Gastrocnemius medialis (tissue), 4 donors: Measurements from ENCODE around the gene PPFIA1. TPM values are rescaled to one million over a fixed set of nuclear protein-coding genes. Genes with fewer than 3 reads are reported as not detected.

Experiments
- ATAC-seq, 2 donors: fragments of 150-250 bp; one replicate each; pipeline ENCODE4 v1.9.1; 2016
- DNase-seq, 2 donors: peaks; one replicate each; pipeline ENCODE4 v3.0.0-alpha.2; 2019
- H3K27ac ChIP-seq, 4 donors: fragments of 200-600 bp; sonication (generic); 1 replicate in 1 of 4; 2 replicates in 3 of 4; pipeline ENCODE4 v1.5.1; 2016 to 2018; ENCODE audit warnings: mild to moderate bottlenecking in 2 of 4, moderate library complexity in 1 of 4
- H3K27me3 ChIP-seq, 3 donors: fragments of 200-600 bp; sonication (generic) in 2 of 3; 1 replicate in 1 of 3; 2 replicates in 2 of 3; pipeline versions ENCODE4 v1.5.1 to v1.6.0; 2016 to 2019; ENCODE audit warnings: mild to moderate bottlenecking in 1 of 3, moderate library complexity in 1 of 3
- H3K36me3 ChIP-seq, 2 donors: fragments of 200-600 bp; sonication (generic) in 1 of 2; one replicate each; pipeline ENCODE4 v1.5.1; 2017 to 2018
- H3K4me1 ChIP-seq, 2 donors: fragments of 200-600 bp; sonication (generic) in 1 of 2; one replicate each; pipeline ENCODE4 v1.5.1; 2016 to 2017; ENCODE audit warnings: mild to moderate bottlenecking in 2 of 2
- H3K4me3 ChIP-seq, 4 donors: fragments of 200-600 bp; sonication (generic) in 3 of 4; 1 replicate in 1 of 4; 2 replicates in 3 of 4; pipeline ENCODE4 v1.5.1; 2016 to 2019; ENCODE audit warnings: mild to moderate bottlenecking in 2 of 4
- H3K9me3 ChIP-seq, 3 donors: fragments of 200-600 bp; sonication (generic) in 2 of 3; 1 replicate in 1 of 3; 2 replicates in 2 of 3; pipeline ENCODE4 v1.5.1; 2016 to 2019
- CTCF ChIP-seq, 5 experiments: fragments of 450-650 bp in 3 of 5; fragments of 200-600 bp in 2 of 5; sonication (generic) in 2 of 5; IDR thresholded peaks in 4 of 5; conservative IDR thresholded peaks in 1 of 5; 1 replicate in 4 of 5; 2 replicates in 1 of 5; pipeline ENCODE4 v1.5.1; 2016 to 2019; ENCODE audit warnings: antibody characterized with exemption in 5 of 5, mild to moderate bottlenecking in 3 of 5, moderate library complexity in 3 of 5
- POLR2A ChIP-seq, 2 donors: fragments of 450-650 bp; IDR thresholded peaks; one replicate each; pipeline ENCODE4 v1.6.1; 2017; ENCODE audit warnings: antibody characterized with exemption in 2 of 2, mild to moderate bottlenecking in 2 of 2, moderate library complexity in 2 of 2
- in situ Hi-C, 4 donors: fragments of 200-750 bp; cut with MboI; loops; one replicate each; pipeline versions ENCODE4 v1.15.0 to v1.8.0; 2017; ENCODE audit warnings: low sequenced_read_pairs in 4 of 4
- intact Hi-C: fragments of 100-400 bp; cut with DNase I; formaldehyde crosslinking; loops from one replicate; pipeline ENCODE4 v1.15.1; 2023; ENCODE audit warnings: low total_unique reads
- total RNA-seq, 4 donors: library from RNA; depleted of rRNA; stranded (reverse); fragments of >200 nt; gene quantifications; one replicate each; pipeline versions ENCODE4 v1.1.0 to v1.2.3, GENCODE V29; 2016

Gene PPFIA1
- total RNA-seq, 4 donors from 2014 or later: 36.3 to 90.6 (median 46.0) TPM

- Histone ChIP-seq H3K36me3 (no peaks in the 10 kb centered on the region), H3K4me3 (no peak overlapping the region), H3K27ac (no peak overlapping the region), H3K4me1 (no peaks in the 10 kb centered on the region), H3K27me3 (no peaks in the 10 kb centered on the region), H3K9me3 (no peaks in the 10 kb centered on the region)
- ATAC-seq (no peak), DNase-seq (no peak)
- intact Hi-C loops (no loop called here), in situ Hi-C loops (no loop called here)
- TF ChIP-seq CTCF (IDR thresholded peaks at IDR 0.05 in 4 of 5, conservative IDR thresholded peaks at IDR 0.05 in 1 of 5): no peak
- no peak for TF ChIP-seq POLR2A (IDR thresholded peaks at IDR 0.05)
Measured at GRCh38 chr11:70313945-70314344, 43.5 kb downstream of the PPFIA1 start.

- intact Hi-C loops: no loop called here
- no peak overlapping the region for H3K4me3 ChIP-seq
- TF ChIP-seq POLR2A (IDR thresholded peaks at IDR 0.05) (no peak), CTCF (IDR thresholded peaks at IDR 0.05 in 4 of 5, conservative IDR thresholded peaks at IDR 0.05 in 1 of 5) (no peak)
- H3K4me1 ChIP-seq: no peaks in the 10 kb centered on the region
- H3K27me3 ChIP-seq: no peaks in the 10 kb centered on the region
- ATAC-seq: no peak
- in situ Hi-C loops: no loop called here
- no peak overlapping the region for H3K27ac ChIP-seq
- no peaks in the 10 kb centered on the region for H3K9me3 ChIP-seq
- no peak for DNase-seq
- no peaks in the 10 kb centered on the region for H3K36me3 ChIP-seq
Measured at GRCh38 chr11:70314730-70315129, 44.2 kb downstream of the PPFIA1 start.

GRCh38 chr11:70315716-70316115 is 45.2 kb downstream of the PPFIA1 start:
- no peaks in the 10 kb centered on the region for H3K9me3 ChIP-seq
- in situ Hi-C loops (no loop called here), intact Hi-C loops (no loop called here)
- H3K27ac ChIP-seq: no peak overlapping the region
- H3K36me3 ChIP-seq: no peaks in the 10 kb centered on the region
- ATAC-seq (no peak), DNase-seq (no peak)
- H3K27me3 ChIP-seq: no peaks in the 10 kb centered on the region
- H3K4me1 ChIP-seq: no peaks in the 10 kb centered on the region
- H3K4me3 ChIP-seq: no peak overlapping the region
- no peak for TF ChIP-seq CTCF (IDR thresholded peaks at IDR 0.05 in 4 of 5, conservative IDR thresholded peaks at IDR 0.05 in 1 of 5)
- no peak for TF ChIP-seq POLR2A (IDR thresholded peaks at IDR 0.05)

- H3K4me3 ChIP-seq: no peak overlapping the region
- DNase-seq: no peak
- no peaks in the 10 kb centered on the region for H3K9me3 ChIP-seq
- no peak for ATAC-seq
- no peaks in the 10 kb centered on the region for H3K27me3 ChIP-seq
- TF ChIP-seq CTCF (IDR thresholded peaks at IDR 0.05 in 4 of 5, conservative IDR thresholded peaks at IDR 0.05 in 1 of 5): no peak
- TF ChIP-seq POLR2A (IDR thresholded peaks at IDR 0.05): no peak
- H3K27ac ChIP-seq: no peak overlapping the region
- H3K4me1 ChIP-seq: no peaks in the 10 kb centered on the region
- in situ Hi-C loops: no loop called here
- intact Hi-C loops: no loop called here
- H3K36me3 ChIP-seq: no peaks in the 10 kb centered on the region
Measured at GRCh38 chr11:70317581-70318305, 47.3 kb downstream of the PPFIA1 start.
